Stomach (tissue), 9 donors: ENCODE results near the gene TNS1. TPM values are rescaled to one million over a fixed set of nuclear protein-coding genes. Genes with fewer than 3 reads are reported as not detected.
A peak's percentile ranks its signal among the peaks of the same experiment; 100 is the strongest.

Experiments
- DNase-seq, 2 donors: peaks; one replicate each; pipeline versions ENCODE4 v3.0.0 to v3.0.0-alpha.2; 2013 to 2019
- H3K27ac ChIP-seq, 5 donors: fragments of 200-600 bp in 4 of 5; sonication (generic) in 4 of 5; one replicate each; pipeline ENCODE4 v1.5.1; 2013 to 2019; ENCODE audit warnings: mild to moderate bottlenecking in 1 of 5, moderate library complexity in 1 of 5
- H3K27me3 ChIP-seq, 3 donors: fragments of 200-600 bp; sonication (generic); one replicate each; pipeline ENCODE4 v1.5.1; 2017 to 2019; ENCODE audit warnings: mixed run types in 1 of 3
- H3K36me3 ChIP-seq, 4 donors: fragments of 200-600 bp; sonication (generic); 1 replicate in 3 of 4; 2 replicates in 1 of 4; pipeline ENCODE4 v1.5.1; 2016 to 2019
- H3K4me1 ChIP-seq, 4 donors: fragments of 200-600 bp; sonication (generic); one replicate each; pipeline ENCODE4 v1.5.1; 2016 to 2019
- H3K4me3 ChIP-seq, 4 donors: fragments of 200-600 bp; sonication (generic) in 3 of 4; one replicate each; pipeline ENCODE4 v1.5.1; 2016 to 2019; ENCODE audit warnings: mild to moderate bottlenecking in 1 of 4
- H3K9me3 ChIP-seq, 4 donors: fragments of 200-600 bp; sonication (generic); one replicate each; pipeline ENCODE4 v1.5.1; 2016 to 2019
- CTCF ChIP-seq, 7 experiments: fragments of 450-650 bp in 4 of 7; fragments of 200-600 bp in 3 of 7; sonication (generic) in 3 of 7; IDR thresholded peaks; one replicate each; pipeline ENCODE4 v1.5.1; 2016 to 2019; ENCODE audit warnings: antibody characterized with exemption in 7 of 7, control low read depth in 2 of 7, mild to moderate bottlenecking in 1 of 7
- EP300 ChIP-seq: sonication (generic); formaldehyde crosslinking; IDR thresholded peaks from one replicate; pipeline ENCODE4 v1.6.1; 2017; ENCODE audit warnings: antibody characterized with exemption
- POLR2A ChIP-seq, 4 donors: fragments of 450-650 bp; IDR thresholded peaks; one replicate each; pipeline ENCODE4 v1.6.1; 2016; ENCODE audit warnings: antibody characterized with exemption in 4 of 4, control low read depth in 2 of 4, mild to moderate bottlenecking in 1 of 4, moderate library complexity in 1 of 4
- POLR2AphosphoS5 ChIP-seq, 3 donors: sonication (generic); formaldehyde crosslinking; IDR thresholded peaks; one replicate each; pipeline ENCODE4 v1.6.1; 2016; ENCODE audit warnings: antibody characterized with exemption in 3 of 3
- WGBS, 5 donors: extraction: QIAGEN DNeasy Blood & Tissue Kit in 3 of 5; methylation state at CpG; one replicate each; pipeline versions ENCODE4 v1.1.5 to v1.1.7; 2013 to 2018; 5-methylcytosine and 5-hydroxymethylcytosine counted together
- intact Hi-C: fragments of 100-400 bp; cut with DNase I; formaldehyde crosslinking; loops from one replicate; pipeline ENCODE4 v1.15.1; 2023; ENCODE audit warnings: low total_unique reads
- polyA plus RNA-seq, 3 donors: library from polyadenylated mRNA; stranded (reverse); fragments of 200-250 nt; gene quantifications; one replicate each; pipeline ENCODE4 v1.2.3, GENCODE V29; 2013
- total RNA-seq, 5 donors: library from RNA; depleted of rRNA; stranded (reverse); fragments of >200 nt; gene quantifications; one replicate each; pipeline versions ENCODE4 v1.1.0 to v1.2.3, GENCODE V29; 2014 to 2016
- donor health status: healthy with polysubstance abuse.
- donor health status: Bipolar disorder and iron deficiency.
- donor health status: healthy.

TNS1 gene
- total and polyA plus RNA-seq, 8 donors = 18.5 to 682 (median 160) TPM

GRCh38 chr2:218015586-218016521, 13.1 kb upstream of the TNS1 start:
- Histone ChIP-seq H3K4me3 (no peak overlapping the region), H3K4me1 (peaks cover under 1 to 23% (median 11%) of the 10 kb centered on the region in 4 donors), H3K9me3 (no peaks in the 10 kb centered on the region), H3K36me3 (no peaks in the 10 kb centered on the region), H3K27me3 (peaks cover 0 to 18% (median 0%) of the 10 kb centered on the region in 3 donors), H3K27ac (no peak overlapping the region)
- peak in 1 of 2 donors; percentile 70 for DNase-seq
- 51 to 64% (median 57%) methylated on average over 11 of the region's 11 CpGs for WGBS, 5 donors
- intact Hi-C loops = no loop called here
- TF ChIP-seq POLR2A (IDR thresholded peaks at IDR 0.05) (no peak), EP300 (no peak), CTCF (IDR thresholded peaks at IDR 0.05) (no peak), POLR2AphosphoS5 (IDR thresholded peaks at IDR 0.05) (no peak)

GRCh38 chr2:218014706-218015585, 12.2 kb upstream of the TNS1 start:
- Histone ChIP-seq H3K4me1 (peaks cover 7 to 32% (median 20%) of the 10 kb centered on the region in 4 donors), H3K27ac (no peak overlapping the region), H3K36me3 (no peaks in the 10 kb centered on the region), H3K4me3 (no peak overlapping the region), H3K9me3 (no peaks in the 10 kb centered on the region), H3K27me3 (peaks cover 0 to 27% (median 7%) of the 10 kb centered on the region in 3 donors)
- 76 to 91% (median 87%) methylated on average over 3 to 4 of the region's 4 CpGs for WGBS, 5 donors
- TF ChIP-seq EP300 = no peak
- TF ChIP-seq CTCF (IDR thresholded peaks at IDR 0.05) = no peak
- no peak for TF ChIP-seq POLR2A (IDR thresholded peaks at IDR 0.05)
- no peak for TF ChIP-seq POLR2AphosphoS5 (IDR thresholded peaks at IDR 0.05)
- intact Hi-C loops = no loop called here
- DNase-seq = no peak

DNA sequence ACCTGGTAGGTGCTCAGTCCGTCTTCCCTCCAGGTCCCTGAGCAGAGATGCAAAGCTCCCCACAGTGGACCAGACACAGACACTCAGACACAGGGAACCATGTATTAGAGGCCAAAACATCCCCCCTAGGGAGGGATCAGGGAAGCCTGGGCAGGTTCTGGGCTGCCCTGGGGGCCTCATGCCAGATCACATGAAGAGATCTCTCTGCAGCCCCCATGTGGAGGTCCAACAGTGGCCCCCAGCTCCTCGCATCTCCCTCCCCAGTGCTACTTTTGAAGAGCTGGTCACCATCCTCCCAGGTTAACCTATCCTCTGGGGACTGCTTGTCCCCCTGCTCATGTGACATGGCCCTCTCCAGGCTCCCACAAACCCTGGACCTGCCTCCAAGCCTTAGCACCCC, 10.5 kb upstream of the TNS1 start:
- H3K27ac ChIP-seq = no peak overlapping the region
- no peaks in the 10 kb centered on the region for H3K9me3 ChIP-seq
- intact Hi-C loops = no loop called here
- H3K27me3 ChIP-seq = peaks cover 0 to 42% (median 13%) of the 10 kb centered on the region in 3 donors
- peaks cover 14 to 39% (median 28%) of the 10 kb centered on the region in 4 donors for H3K4me1 ChIP-seq
- 88 to 100% (median 96%) methylated on average over 2 of the region's 2 CpGs for WGBS, 5 donors
- no peak overlapping the region for H3K4me3 ChIP-seq
- no peak for DNase-seq
- TF ChIP-seq EP300 = no peak
- no peak for TF ChIP-seq CTCF (IDR thresholded peaks at IDR 0.05)
- TF ChIP-seq POLR2A (IDR thresholded peaks at IDR 0.05) = no peak
- TF ChIP-seq POLR2AphosphoS5 (IDR thresholded peaks at IDR 0.05) = no peak
- no peaks in the 10 kb centered on the region for H3K36me3 ChIP-seq

DNA sequence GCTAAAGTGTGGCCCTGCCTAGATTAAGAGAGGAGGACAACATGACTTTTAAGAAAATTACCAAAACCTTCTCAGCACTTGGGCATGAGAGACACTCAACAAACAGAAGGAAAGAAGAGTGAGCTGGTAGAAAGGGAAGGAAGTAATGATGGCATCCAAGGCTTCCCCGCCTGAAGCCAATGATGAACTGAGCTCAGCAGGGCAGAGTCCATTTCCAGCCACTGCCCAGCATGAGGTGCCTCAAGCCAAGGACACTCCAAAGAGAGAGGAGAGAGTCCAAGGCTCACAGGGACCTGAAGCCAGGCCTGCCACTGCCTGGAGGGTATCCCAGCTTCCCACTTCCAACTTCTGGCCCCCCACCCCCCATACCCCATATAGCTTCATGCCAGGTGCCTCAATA, 9.5 kb upstream of the TNS1 start:
- 57 to 88% (median 77%) methylated on average over 1 of the region's 1 CpG for WGBS, 5 donors
- intact Hi-C loops = no loop called here
- H3K9me3 ChIP-seq = no peaks in the 10 kb centered on the region
- no peak overlapping the region for H3K4me3 ChIP-seq
- no peak overlapping the region for H3K27ac ChIP-seq
- H3K27me3 ChIP-seq = peaks cover 0 to 51% (median 13%) of the 10 kb centered on the region in 3 donors
- H3K4me1 ChIP-seq = peaks cover 14 to 29% (median 22%) of the 10 kb centered on the region in 4 donors
- TF ChIP-seq POLR2AphosphoS5 (IDR thresholded peaks at IDR 0.05) = no peak
- no peak for TF ChIP-seq CTCF (IDR thresholded peaks at IDR 0.05)
- no peak for TF ChIP-seq POLR2A (IDR thresholded peaks at IDR 0.05)
- no peak for TF ChIP-seq EP300
- DNase-seq = no peak
- H3K36me3 ChIP-seq = no peaks in the 10 kb centered on the region
